Left lung (tissue), 10 donors: ENCODE data around the gene IL17REL. TPM values are rescaled to one million over a fixed set of nuclear protein-coding genes. Genes with fewer than 3 reads are reported as not detected.
A peak's percentile ranks its signal among the peaks of the same experiment; 100 is the strongest.
"Not testable (repeated sequence)": the region's sequence is repeated elsewhere in the genome, so short reads cannot be mapped to it uniquely, and the experiment has no call there.

Experiments used
- ATAC-seq: fragments of 200-7000 bp; cut with Tn5 transposase; one replicate; pipeline ENCODE4 v1.9.1; 2020; ENCODE audit warnings: moderate library complexity
- DNase-seq, 4 donors: peaks; one replicate each; pipeline ENCODE4 v3.0.0-alpha.2; 2013 to 2020
- H3K27ac ChIP-seq, 2 donors: fragments of 200-600 bp; sonication (generic) in 1 of 2; one replicate each; pipeline versions ENCODE4 v1.5.0 to v1.8.0; 2020 to 2021
- H3K27me3 ChIP-seq, 2 donors: fragments of 200-600 bp; sonication (generic) in 1 of 2; one replicate each; pipeline versions ENCODE4 v1.5.0 to v1.8.0; 2020 to 2021
- H3K36me3 ChIP-seq, 2 donors: fragments of 200-600 bp; sonication (generic) in 1 of 2; one replicate each; pipeline versions ENCODE4 v1.5.0 to v1.8.0; 2020 to 2021
- H3K4me1 ChIP-seq, 2 donors: fragments of 200-600 bp; one replicate each; pipeline ENCODE4 v1.8.0; 2021
- H3K4me3 ChIP-seq, 2 donors: fragments of 200-600 bp; sonication (generic) in 1 of 2; one replicate each; pipeline versions ENCODE4 v1.5.0 to v1.8.0; 2020 to 2021; ENCODE audit warnings: mild to moderate bottlenecking in 1 of 2
- H3K9me3 ChIP-seq, 2 donors: fragments of 200-600 bp; sonication (generic) in 1 of 2; one replicate each; pipeline versions ENCODE4 v1.5.0 to v1.8.0; 2020 to 2021
- CTCF ChIP-seq, 2 donors: fragments of 200-600 bp; sonication (generic) in 1 of 2; IDR thresholded peaks; one replicate each; pipeline versions ENCODE4 v1.5.0 to v1.8.0; 2021; ENCODE audit warnings: antibody characterized with exemption in 2 of 2
- intact Hi-C, 2 donors: fragments of 100-400 bp; cut with DNase I; formaldehyde crosslinking; loops; one replicate each; pipeline versions ENCODE4 v1.11.2 to v1.14.2; 2022
- microRNA-seq, 2 donors: library from miRNA; unstranded; fragments of <30 nt; microRNA quantifications; one replicate each; pipeline ENCODE4, GENCODE V29; 2019
- polyA plus RNA-seq, 6 donors: library from polyadenylated mRNA; unstranded; fragments of 120-200 nt; gene quantifications; one replicate each; pipeline ENCODE4 v1.2.1, GENCODE V29; 2013; ENCODE audit not compliant: insufficient read length in 6 of 6
- total RNA-seq, 2 donors: library from RNA; stranded (reverse); fragmentation: NEBNext Ultra II Directional; extraction: Animal tissue kit (Norgen Biotek cat#: 25700); gene quantifications; one replicate each; pipeline ENCODE4 v1.2.1, GENCODE V29; 2021
- donor health status: DM: no; HTN: yes; CAD: no.
- donor health status: DM: no; HTN: no; CAD: no.

IL17REL gene
- total and polyA plus RNA-seq, 8 donors: 0.06 to 0.17 (median 0.07) TPM; not detected in 3

- no peaks in the 10 kb centered on the region for H3K9me3 ChIP-seq
- DNase-seq (no peak), ATAC-seq (no peak)
- peak overlapping the region in 1 of 2 donors; percentile 36 for H3K4me3 ChIP-seq
- no peak for TF ChIP-seq CTCF (IDR thresholded peaks at IDR 0.05)
- no peaks in the 10 kb centered on the region for H3K27me3 ChIP-seq
- intact Hi-C loops: no loop called here
- no peaks in the 10 kb centered on the region for H3K36me3 ChIP-seq
- H3K4me1 ChIP-seq: peaks cover 15 to 43% of the 10 kb centered on the region in 2 donors
- peak overlapping the region; percentile 77 to 86 for H3K27ac ChIP-seq
These were observed 65.3 kb downstream of the IL17REL start for GRCh38 chr22:49947296-49947622.

GRCh38 chr22:49946612-49947295 is 65.8 kb downstream of the IL17REL start:
- H3K27ac ChIP-seq: peak overlapping the region in 1 of 2 donors; percentile 77
- H3K4me1 ChIP-seq: peaks cover 10 to 38% of the 10 kb centered on the region in 2 donors
- H3K27me3 ChIP-seq: no peaks in the 10 kb centered on the region
- no peak for DNase-seq
- ATAC-seq: no peak
- no peaks in the 10 kb centered on the region for H3K36me3 ChIP-seq
- H3K4me3 ChIP-seq: peak overlapping the region in 1 of 2 donors; percentile 36
- intact Hi-C loops: no loop called here
- no peaks in the 10 kb centered on the region for H3K9me3 ChIP-seq
- no peak for TF ChIP-seq CTCF (IDR thresholded peaks at IDR 0.05)

- H3K27me3 ChIP-seq, ATAC-seq, H3K9me3 ChIP-seq: not testable (repeated sequence)
These were observed 67.3 kb downstream of the IL17REL start for GRCh38 chr22:49945042-49945794.

More at GRCh38 chr22:49945042-49945794, 67.3 kb downstream of the IL17REL start:
- intact Hi-C loops, H3K4me3 ChIP-seq, H3K36me3 ChIP-seq, DNase-seq: not testable (repeated sequence)
- Histone ChIP-seq H3K27ac (peak overlapping the region in 1 of 2 donors; percentile 41), H3K4me1 (peaks cover 4 to 25% of the 10 kb centered on the region in 2 donors)

Small RNA genes within 50 kb of the gene (microRNA-seq; reads per million reads assigned to microRNA genes)
- 1.7 to 1.9 reads per million in 2 donors for gene MIR6821

Other genes with a start within 250 kb of the IL17REL start
- gene BRD1, start 184.9 kb downstream of the IL17REL start, total RNA-seq: 10 to 100 TPM; 27.4 to 32.4 TPM
- gene BRD1, start 184.9 kb downstream of the IL17REL start, polyA plus RNA-seq: 10 to 100 TPM; 34.9 to 50.3 (median 39.4) TPM
- 10 to 100 TPM; 12.8 to 13.8 TPM for gene ZBED4, start 158.9 kb downstream of the IL17REL start, total RNA-seq
- gene ZBED4, start 158.9 kb downstream of the IL17REL start, polyA plus RNA-seq: 10 to 100 TPM; 14.5 to 19.8 (median 16.3) TPM
- 10 to 100 TPM; 29.4 to 35.2 TPM for gene ALG12, start 94.3 kb downstream of the IL17REL start, total RNA-seq
- 10 to 100 TPM; 16.4 to 32.6 (median 23.7) TPM for gene ALG12, start 94.3 kb downstream of the IL17REL start, polyA plus RNA-seq
- 10 to 100 TPM; 59.7 to 79.7 TPM for gene CRELD2, start 94.1 kb downstream of the IL17REL start, total RNA-seq
- 10 to 100 TPM; 28.5 to 43.1 (median 31.7) TPM for gene CRELD2, start 94.1 kb downstream of the IL17REL start, polyA plus RNA-seq
- 100 to 1,000 TPM in 1 of 2 donors, 10 to 100 TPM in 1; 80.6 to 129 TPM for gene PIM3, start 52.0 kb downstream of the IL17REL start, total RNA-seq
- gene PIM3, start 52.0 kb downstream of the IL17REL start, polyA plus RNA-seq: 10 to 100 TPM; 21.3 to 40.4 (median 30.0) TPM
- gene TTLL8, start 45.5 kb upstream of the IL17REL start, total RNA-seq: not detected
- gene TTLL8, start 45.5 kb upstream of the IL17REL start, polyA plus RNA-seq: not detected
- 1 to 10 TPM in 1 of 2 donors, under 1 TPM in 1; 0.39 to 2.9 TPM for gene MLC1, start 72.7 kb upstream of the IL17REL start, total RNA-seq
- 1 to 10 TPM; 1.5 to 3.0 (median 2.1) TPM for gene MLC1, start 72.7 kb upstream of the IL17REL start, polyA plus RNA-seq
- 1 to 10 TPM in 1 of 2 donors, under 1 TPM in 1; 0.37 to 1.7 TPM for gene MOV10L1, start 77.2 kb upstream of the IL17REL start, total RNA-seq
- gene MOV10L1, start 77.2 kb upstream of the IL17REL start, polyA plus RNA-seq: 1 to 10 TPM; 1.7 to 4.7 (median 2.7) TPM
- 1 to 10 TPM; 2.1 to 4.6 TPM for gene PANX2, start 158.0 kb upstream of the IL17REL start, total RNA-seq
- under 1 TPM; 0.51 to 0.84 (median 0.61) TPM for gene PANX2, start 158.0 kb upstream of the IL17REL start, polyA plus RNA-seq
- 10 to 100 TPM; 37.5 to 54.2 TPM for gene TRABD, start 173.1 kb upstream of the IL17REL start, total RNA-seq
- gene TRABD, start 173.1 kb upstream of the IL17REL start, polyA plus RNA-seq: 10 to 100 TPM; 16.0 to 29.1 (median 22.1) TPM
- 10 to 100 TPM; 19.5 to 22.0 TPM for gene SELENOO, start 188.2 kb upstream of the IL17REL start, total RNA-seq
- gene SELENOO, start 188.2 kb upstream of the IL17REL start, polyA plus RNA-seq: 10 to 100 TPM; 18.5 to 28.9 (median 21.8) TPM
- 10 to 100 TPM; 40.8 to 41.3 TPM for gene TUBGCP6, start 232.3 kb upstream of the IL17REL start, total RNA-seq
- gene TUBGCP6, start 232.3 kb upstream of the IL17REL start, polyA plus RNA-seq: 10 to 100 TPM; 37.2 to 50.1 (median 44.5) TPM
- 10 to 100 TPM; 39.1 to 42.2 TPM for gene HDAC10, start 238.5 kb upstream of the IL17REL start, total RNA-seq
- gene HDAC10, start 238.5 kb upstream of the IL17REL start, polyA plus RNA-seq: 10 to 100 TPM; 23.9 to 39.6 (median 34.0) TPM
- gene MAPK12, start 248.9 kb upstream of the IL17REL start, total RNA-seq: 10 to 100 TPM; 11.6 to 14.6 TPM
- gene MAPK12, start 248.9 kb upstream of the IL17REL start, polyA plus RNA-seq: 10 to 100 TPM; 14.2 to 31.4 (median 23.2) TPM